ENCODE data around the gene MTCL3.

Gene MTCL3

DNA sequence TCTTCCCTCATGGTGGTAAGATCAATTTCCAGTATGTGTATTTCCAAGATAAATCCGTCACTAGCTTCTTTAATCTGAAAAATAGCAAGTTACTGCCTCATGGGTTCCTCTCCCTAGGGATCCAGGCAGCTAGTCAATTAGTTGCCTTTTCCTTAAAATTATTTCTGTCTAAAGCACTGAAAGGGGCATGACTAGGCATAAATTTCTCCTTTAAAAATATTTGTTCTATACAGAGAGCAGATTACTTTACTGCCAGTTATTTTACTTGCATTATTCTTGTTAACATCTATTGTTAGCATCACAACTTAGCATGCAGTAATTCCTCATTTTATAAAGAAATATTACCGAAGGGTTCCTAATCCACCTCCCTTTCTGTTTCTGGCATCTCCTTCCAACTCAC is 1.4 kb downstream of the MTCL3 start:
- Histone ChIP-seq H4K20me1 (ENCODE audit: insufficient read depth) (no peaks in the 10 kb centered on the region), H3K4me3 (replicated peaks in 1 of 2; ENCODE audit: low read depth in 1 of 2, low read length in 2 of 2) (no peak overlapping the region), H3K4me1 (ENCODE audit: control insufficient read depth in 1 of 2, insufficient read depth in 2 of 2, low read length in 2 of 2) (peaks cover 0 to 4% of the 10 kb centered on the region in 2 experiments; a peak in 1 of 4 replicates), H3K9ac (ENCODE audit: low read length) (no peak overlapping the region), H3K4me2 (ENCODE audit: low read length) (no peak overlapping the region), H3K27ac (ENCODE audit: low read depth, low read length) (no peak overlapping the region), H3K79me2 (ENCODE audit: insufficient read depth, low read length) (no peaks in the 10 kb centered on the region), H3K27me3 (ENCODE audit: insufficient read depth, low read length) (no peaks in the 10 kb centered on the region), H3K9me2 (ENCODE audit: insufficient read depth) (no peaks in the 10 kb centered on the region), H3K9me3 (ENCODE audit: control insufficient read depth in 1 of 2, insufficient read depth in 1 of 2, low read depth in 1 of 2, low read length in 2 of 2) (no peaks in the 10 kb centered on the region), H2AFZ (ENCODE audit: low read depth, low read length, poor library complexity, severe bottlenecking) (no peak overlapping the region), H3K36me3 (ENCODE audit: control insufficient read depth in 1 of 2, insufficient read depth in 2 of 2, low read length in 2 of 2) (no peaks in the 10 kb centered on the region)
- DNase-seq (ENCODE audit: low read depth, low spot score), result no peak
- intact Hi-C loops (cut with micrococcal nuclease), result no loop called here
- TF ChIP-seq CEBPB (IDR thresholded peaks at IDR 0.05; ENCODE audit: low read depth), result no peak
- CTCF ChIA-PET, result interaction anchor here (1.1 to 3.3 kb wide), 4 partner anchors 12 to 188 kb away, joined by 3 to 24 read pairs (median 6); no protein-coding TSS in a partner anchor
- no TSS peak for BruUV-seq (replicated peaks)
- RAD21 ChIA-PET (ENCODE audit: low non-redundant PET in 1 of 2, low total read pairs in 2 of 2, uncharacterized antibody in 2 of 2, unreplicated experiment in 2 of 2), result no interaction called here
- POLR2A ChIA-PET, result no interaction called here
- no peak for ATAC-seq

DNA sequence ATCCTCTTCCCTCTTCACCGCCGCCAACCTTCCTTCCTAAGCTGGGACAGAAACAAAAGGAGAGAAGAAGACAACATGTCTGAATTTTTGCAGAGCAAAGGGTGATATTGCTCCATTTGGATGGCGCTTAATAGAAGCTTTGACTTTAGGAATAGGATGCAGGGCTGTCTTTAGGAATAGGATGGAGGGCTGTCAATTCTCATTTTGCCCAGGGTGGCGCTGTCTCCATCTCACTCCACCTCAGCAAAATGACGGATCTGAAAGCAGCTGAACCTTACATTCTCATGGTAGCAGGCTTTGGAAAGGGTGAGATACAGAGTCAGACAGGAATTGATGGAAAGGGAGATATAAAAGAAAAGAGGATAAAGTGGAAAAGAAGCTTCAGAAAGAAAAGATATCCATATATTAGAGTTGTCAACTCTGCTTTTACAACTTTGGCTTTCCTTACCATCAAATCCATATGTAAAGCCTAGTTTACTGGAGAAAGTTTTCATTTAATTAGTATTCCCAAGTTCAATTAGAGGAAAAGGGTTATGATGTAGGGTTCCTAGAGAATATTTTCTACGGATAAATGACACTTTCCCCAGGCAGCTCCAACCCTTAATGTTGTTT is 2.4 kb downstream of the MTCL3 start:
- H3K27ac ChIP-seq (ENCODE audit: low read depth, low read length), result no peak overlapping the region
- TF ChIP-seq POLR2A (IDR thresholded peaks at IDR 0.05; ENCODE audit: borderline replicate concordance, extremely low read depth, insufficient read depth, insufficient read length) (no peak), EZH2phosphoT487 (IDR thresholded peaks at IDR 0.05; ENCODE audit: borderline replicate concordance) (no peak), SP1 (IDR thresholded peaks at IDR 0.05; ENCODE audit: low read depth) (no peak), YY1 (IDR thresholded peaks at IDR 0.05; ENCODE audit: extremely low read depth, insufficient replicate concordance, low read depth, low read length) (no peak), ZFX (IDR thresholded peaks at IDR 0.05) (no peak), FOSL1 (IDR thresholded peaks at IDR 0.05; ENCODE audit: low read depth) (no peak), ELF1 (IDR thresholded peaks at IDR 0.05; ENCODE audit: borderline replicate concordance, low read depth) (no peak), EGR1 (IDR thresholded peaks at IDR 0.05; ENCODE audit: low read depth) (no peak), SRF (IDR thresholded peaks at IDR 0.05; ENCODE audit: low read depth) (no peak), JUND (IDR thresholded peaks at IDR 0.05) (no peak), ZNF274 (IDR thresholded peaks at IDR 0.05; ENCODE audit: low read depth, low read length) (no peak), CBX3 (IDR thresholded peaks at IDR 0.05; ENCODE audit: low read depth) (no peak), RAD21 (IDR thresholded peaks at IDR 0.05; ENCODE audit: low read depth) (no peak), CEBPB (IDR thresholded peaks at IDR 0.05; ENCODE audit: low read depth) (no peak)
- TF ChIP-seq, protein P1, sequence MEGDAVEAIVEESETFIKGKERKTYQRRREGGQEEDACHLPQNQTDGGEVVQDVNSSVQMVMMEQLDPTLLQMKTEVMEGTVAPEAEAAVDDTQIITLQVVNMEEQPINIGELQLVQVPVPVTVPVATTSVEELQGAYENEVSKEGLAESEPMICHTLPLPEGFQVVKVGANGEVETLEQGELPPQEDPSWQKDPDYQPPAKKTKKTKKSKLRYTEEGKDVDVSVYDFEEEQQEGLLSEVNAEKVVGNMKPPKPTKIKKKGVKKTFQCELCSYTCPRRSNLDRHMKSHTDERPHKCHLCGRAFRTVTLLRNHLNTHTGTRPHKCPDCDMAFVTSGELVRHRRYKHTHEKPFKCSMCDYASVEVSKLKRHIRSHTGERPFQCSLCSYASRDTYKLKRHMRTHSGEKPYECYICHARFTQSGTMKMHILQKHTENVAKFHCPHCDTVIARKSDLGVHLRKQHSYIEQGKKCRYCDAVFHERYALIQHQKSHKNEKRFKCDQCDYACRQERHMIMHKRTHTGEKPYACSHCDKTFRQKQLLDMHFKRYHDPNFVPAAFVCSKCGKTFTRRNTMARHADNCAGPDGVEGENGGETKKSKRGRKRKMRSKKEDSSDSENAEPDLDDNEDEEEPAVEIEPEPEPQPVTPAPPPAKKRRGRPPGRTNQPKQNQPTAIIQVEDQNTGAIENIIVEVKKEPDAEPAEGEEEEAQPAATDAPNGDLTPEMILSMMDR (IDR thresholded peaks at IDR 0.05 in 2 of 3, conservative IDR thresholded peaks at IDR 0.05 in 1 of 3; ENCODE audit: borderline replicate concordance in 1 of 3, insufficient read depth in 1 of 3, low read depth in 2 of 3, low read length in 2 of 3), result peak; percentile 46 to 91 (median 91); a peak in 5 of 6 replicates
- TF ChIP-seq, protein P2, sequence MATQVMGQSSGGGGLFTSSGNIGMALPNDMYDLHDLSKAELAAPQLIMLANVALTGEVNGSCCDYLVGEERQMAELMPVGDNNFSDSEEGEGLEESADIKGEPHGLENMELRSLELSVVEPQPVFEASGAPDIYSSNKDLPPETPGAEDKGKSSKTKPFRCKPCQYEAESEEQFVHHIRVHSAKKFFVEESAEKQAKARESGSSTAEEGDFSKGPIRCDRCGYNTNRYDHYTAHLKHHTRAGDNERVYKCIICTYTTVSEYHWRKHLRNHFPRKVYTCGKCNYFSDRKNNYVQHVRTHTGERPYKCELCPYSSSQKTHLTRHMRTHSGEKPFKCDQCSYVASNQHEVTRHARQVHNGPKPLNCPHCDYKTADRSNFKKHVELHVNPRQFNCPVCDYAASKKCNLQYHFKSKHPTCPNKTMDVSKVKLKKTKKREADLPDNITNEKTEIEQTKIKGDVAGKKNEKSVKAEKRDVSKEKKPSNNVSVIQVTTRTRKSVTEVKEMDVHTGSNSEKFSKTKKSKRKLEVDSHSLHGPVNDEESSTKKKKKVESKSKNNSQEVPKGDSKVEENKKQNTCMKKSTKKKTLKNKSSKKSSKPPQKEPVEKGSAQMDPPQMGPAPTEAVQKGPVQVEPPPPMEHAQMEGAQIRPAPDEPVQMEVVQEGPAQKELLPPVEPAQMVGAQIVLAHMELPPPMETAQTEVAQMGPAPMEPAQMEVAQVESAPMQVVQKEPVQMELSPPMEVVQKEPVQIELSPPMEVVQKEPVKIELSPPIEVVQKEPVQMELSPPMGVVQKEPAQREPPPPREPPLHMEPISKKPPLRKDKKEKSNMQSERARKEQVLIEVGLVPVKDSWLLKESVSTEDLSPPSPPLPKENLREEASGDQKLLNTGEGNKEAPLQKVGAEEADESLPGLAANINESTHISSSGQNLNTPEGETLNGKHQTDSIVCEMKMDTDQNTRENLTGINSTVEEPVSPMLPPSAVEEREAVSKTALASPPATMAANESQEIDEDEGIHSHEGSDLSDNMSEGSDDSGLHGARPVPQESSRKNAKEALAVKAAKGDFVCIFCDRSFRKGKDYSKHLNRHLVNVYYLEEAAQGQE (IDR thresholded peaks at IDR 0.05; ENCODE audit: low read depth), result peak; percentile 11; the same call in 1 of the 2 replicates
- H4K20me1 ChIP-seq (ENCODE audit: insufficient read depth), result no peaks in the 10 kb centered on the region
- H3K4me2 ChIP-seq (ENCODE audit: low read length), result peak overlapping the region; percentile 78
- POLR2A ChIA-PET, result no interaction called here
- RAD21 ChIA-PET (ENCODE audit: low non-redundant PET in 1 of 2, low total read pairs in 2 of 2, uncharacterized antibody in 2 of 2, unreplicated experiment in 2 of 2), result no interaction called here
- ATAC-seq (peak; percentile 82), DNase-seq (ENCODE audit: low read depth, low spot score) (peak; percentile 39)
- intact Hi-C loops (cut with micrococcal nuclease), result no loop called here
- peaks cover 0 to 4% of the 10 kb centered on the region in 2 experiments; a peak in 1 of 4 replicates for H3K4me1 ChIP-seq (ENCODE audit: control insufficient read depth in 1 of 2, insufficient read depth in 2 of 2, low read length in 2 of 2)
- no TSS peak for BruUV-seq (replicated peaks)
- peak overlapping the region; percentile 40 to 56 for H3K4me3 ChIP-seq (replicated peaks in 1 of 2; ENCODE audit: low read depth in 1 of 2, low read length in 2 of 2)
- H3K79me2 ChIP-seq (ENCODE audit: insufficient read depth, low read length), result no peaks in the 10 kb centered on the region
- no peaks in the 10 kb centered on the region for H3K27me3 ChIP-seq (ENCODE audit: insufficient read depth, low read length)
- no peaks in the 10 kb centered on the region for H3K9me3 ChIP-seq (ENCODE audit: control insufficient read depth in 1 of 2, insufficient read depth in 1 of 2, low read depth in 1 of 2, low read length in 2 of 2)
- peak overlapping the region; percentile 74 for H2AFZ ChIP-seq (ENCODE audit: low read depth, low read length, poor library complexity, severe bottlenecking)
- no peak overlapping the region for H3K9ac ChIP-seq (ENCODE audit: low read length)
- no peaks in the 10 kb centered on the region for H3K36me3 ChIP-seq (ENCODE audit: control insufficient read depth in 1 of 2, insufficient read depth in 2 of 2, low read length in 2 of 2)
- no peaks in the 10 kb centered on the region for H3K9me2 ChIP-seq (ENCODE audit: insufficient read depth)
- CTCF ChIA-PET, result interaction anchor here (0.5 to 3.3 kb wide), 15 partner anchors 11 to 330 kb away, joined by 3 to 24 read pairs (median 3); partner anchors contain the start of gene RNF146
